Hepatocyte (in vitro differentiated cells): ENCODE measurements around the gene SEPTIN5. TPM values are rescaled to one million over a fixed set of nuclear protein-coding genes. Genes with fewer than 3 reads are reported as not detected.

Source experiments
- DNase-seq: peaks from one replicate; pipeline ENCODE4 v3.0.0-alpha.2; 2016; ENCODE audit warnings: low spot score
- H2AFZ ChIP-seq: fragments of 200-600 bp; sonication (generic); 2 replicates; pipeline ENCODE4 v1.6.0; 2016; ENCODE audit warnings: antibody characterized with exemption, mild to moderate bottlenecking
- H3K27ac ChIP-seq: fragments of 200-600 bp; sonication (generic); 2 replicates; pipeline ENCODE4 v1.5.1; 2016; ENCODE audit warnings: mild to moderate bottlenecking
- H3K27me3 ChIP-seq: fragments of 200-600 bp; sonication (generic); 2 replicates; pipeline ENCODE4 v1.6.1; 2016
- H3K36me3 ChIP-seq: fragments of 200-600 bp; sonication (generic); replicated peaks from 2 replicates; pipeline ENCODE4 v1.5.1; 2016; ENCODE audit warnings: low read depth; ENCODE audit not compliant: insufficient read depth
- H3K4me1 ChIP-seq: fragments of 200-600 bp; sonication (generic); 2 replicates; pipeline ENCODE4 v1.5.1; 2016; ENCODE audit warnings: mild to moderate bottlenecking, moderate library complexity; ENCODE audit not compliant: insufficient read depth
- H3K4me2 ChIP-seq: fragments of 200-600 bp; sonication (generic); 2 replicates; pipeline ENCODE4 v1.6.0; 2016
- H3K4me3 ChIP-seq: fragments of 200-600 bp; sonication (generic); 2 replicates; pipeline ENCODE4 v1.5.1; 2016; ENCODE audit warnings: mild to moderate bottlenecking
- H3K79me2 ChIP-seq: fragments of 200-600 bp; sonication (generic); 2 replicates; pipeline ENCODE4 v1.6.0; 2017; ENCODE audit warnings: mild to moderate bottlenecking
- H3K9me2 ChIP-seq: fragments of 200-600 bp; sonication (generic); replicated peaks from 2 replicates; pipeline ENCODE4 v1.6.0; 2017; ENCODE audit warnings: mild to moderate bottlenecking; ENCODE audit not compliant: insufficient read depth
- H3K9me3 ChIP-seq: fragments of 200-600 bp; sonication (generic); 2 replicates; pipeline ENCODE4 v1.5.1; 2016; ENCODE audit warnings: low read depth, mild to moderate bottlenecking
- H4K20me1 ChIP-seq: fragments of 200-600 bp; sonication (generic); 2 replicates; pipeline ENCODE4 v1.6.0; 2016; ENCODE audit warnings: mild to moderate bottlenecking; ENCODE audit not compliant: insufficient read depth, poor library complexity, severe bottlenecking
- CTCF ChIP-seq: fragments of 200-600 bp; sonication (generic); IDR thresholded peaks from 2 replicates; pipeline ENCODE4 v1.5.1; 2016; ENCODE audit warnings: antibody characterized with exemption, mild to moderate bottlenecking; ENCODE audit not compliant: poor library complexity
- EZH2 ChIP-seq: fragments of 200-600 bp; sonication (generic); IDR thresholded peaks from 2 replicates; pipeline ENCODE4 v1.6.1; 2016; ENCODE audit warnings: antibody characterized with exemption, mild to moderate bottlenecking, borderline replicate concordance
- EZH2phosphoT487 ChIP-seq: fragments of 200-600 bp; sonication (generic); IDR thresholded peaks from one replicate; pipeline ENCODE4 v1.6.1; 2018; ENCODE audit warnings: antibody characterized with exemption, mild to moderate bottlenecking, low read depth, moderate library complexity; ENCODE audit not compliant: unreplicated experiment, severe bottlenecking
- WGBS: methylation state at CpG from one replicate; pipeline ENCODE4 v1.1.6; 2016; ENCODE audit warnings: low lambda C conversion rate; ENCODE audit errors: missing lambda C conversion rate; 5-methylcytosine and 5-hydroxymethylcytosine counted together
- polyA plus RNA-seq: library from polyadenylated mRNA; unstranded; fragments of >200 nt; fragmentation: Nextera tagmentation; extraction: Ambion mirVana; gene quantifications from 2 replicates; pipeline ENCODE4 v1.2.1, GENCODE V29; 2016
- total RNA-seq: library from RNA; depleted of rRNA; stranded (reverse); fragments of >200 nt; gene quantifications from 2 replicates; pipeline ENCODE4 v1.2.3, GENCODE V29; 2014

Gene SEPTIN5
- total and polyA plus RNA-seq, 2 experiments from 2014 or later, result 9.4 to 10.0 TPM

- Histone ChIP-seq H3K9me2 (no peaks in the 10 kb centered on the region), H3K36me3 (no peaks in the 10 kb centered on the region), H3K9me3 (no peaks in the 10 kb centered on the region), H3K4me1 (no peaks in the 10 kb centered on the region), H3K27ac (no peak overlapping the region), H2AFZ (no peak overlapping the region), H3K79me2 (no peaks in the 10 kb centered on the region), H3K4me2 (no peak overlapping the region), H4K20me1 (no peaks in the 10 kb centered on the region), H3K4me3 (no peak overlapping the region), H3K27me3 (no peaks in the 10 kb centered on the region)
- DNase-seq, result no peak
- TF ChIP-seq EZH2 (no peak), CTCF (no peak), EZH2phosphoT487 (no peak)
- WGBS, result 79% methylated on average over 16 of the region's 17 CpGs
These were observed 23.8 kb downstream of the SEPTIN5 start for GRCh38 chr22:19737846-19738663.

- Histone ChIP-seq H3K36me3 (no peaks in the 10 kb centered on the region), H3K4me1 (no peaks in the 10 kb centered on the region), H3K79me2 (no peaks in the 10 kb centered on the region), H3K4me3 (no peak overlapping the region), H3K9me2 (no peaks in the 10 kb centered on the region), H3K27me3 (no peaks in the 10 kb centered on the region), H3K9me3 (no peaks in the 10 kb centered on the region), H3K27ac (no peak overlapping the region), H4K20me1 (no peaks in the 10 kb centered on the region), H2AFZ (no peak overlapping the region), H3K4me2 (no peak overlapping the region)
- no peak for TF ChIP-seq EZH2phosphoT487
- TF ChIP-seq CTCF, result no peak
- TF ChIP-seq EZH2, result no peak
- no peak for DNase-seq
- 77% methylated on average over 30 of the region's 31 CpGs for WGBS
These were observed 24.6 kb downstream of the SEPTIN5 start for GRCh38 chr22:19738664-19739447.

GRCh38 chr22:19739448-19739895 is 25.2 kb downstream of the SEPTIN5 start:
- DNase-seq, result no peak
- no peaks in the 10 kb centered on the region for H3K4me1 ChIP-seq
- no peak overlapping the region for H3K27ac ChIP-seq
- no peaks in the 10 kb centered on the region for H4K20me1 ChIP-seq
- H3K9me2 ChIP-seq, result no peaks in the 10 kb centered on the region
- no peaks in the 10 kb centered on the region for H3K36me3 ChIP-seq
- H3K79me2 ChIP-seq, result no peaks in the 10 kb centered on the region
- no peak overlapping the region for H3K4me3 ChIP-seq
- H3K27me3 ChIP-seq, result no peaks in the 10 kb centered on the region
- 82% methylated on average over 16 of the region's 16 CpGs for WGBS
- no peak overlapping the region for H3K4me2 ChIP-seq
- no peak overlapping the region for H2AFZ ChIP-seq
- no peaks in the 10 kb centered on the region for H3K9me3 ChIP-seq
- TF ChIP-seq CTCF (no peak), EZH2 (no peak), EZH2phosphoT487 (no peak)
